Esophagus muscularis mucosa (tissue), 4 donors: ENCODE measurements around the gene TAC4. TPM values are rescaled to one million over a fixed set of nuclear protein-coding genes. Genes with fewer than 3 reads are reported as not detected.
A peak's percentile ranks its signal among the peaks of the same experiment; 100 is the strongest.
"Not testable (repeated sequence)": the region's sequence is repeated elsewhere in the genome, so short reads cannot be mapped to it uniquely, and the experiment has no call there.

Experiments
- DNase-seq: peaks from one replicate; pipeline ENCODE4 v3.0.0-alpha.2; 2017; ENCODE audit errors: extremely low spot score
- H3K27ac ChIP-seq, 4 donors: fragments of 200-600 bp; sonication (generic); replicated peaks in 1 of 4; 1 replicate in 3 of 4; 2 replicates in 1 of 4; pipeline ENCODE4 v1.5.1; 2016 to 2019; ENCODE audit warnings: mild to moderate bottlenecking in 1 of 4
- H3K27me3 ChIP-seq, 4 donors: fragments of 200-600 bp; sonication (generic); one replicate each; pipeline versions ENCODE4 v1.5.1 to v1.6.0; 2016 to 2019
- H3K36me3 ChIP-seq, 4 donors: fragments of 200-600 bp; sonication (generic); one replicate each; pipeline ENCODE4 v1.5.1; 2016 to 2019
- H3K4me1 ChIP-seq, 4 donors: fragments of 200-600 bp; sonication (generic); one replicate each; pipeline ENCODE4 v1.5.1; 2016 to 2019
- H3K4me3 ChIP-seq, 4 donors: fragments of 200-600 bp; sonication (generic); 1 replicate in 2 of 4; 2 replicates in 2 of 4; pipeline ENCODE4 v1.5.1; 2016 to 2019; ENCODE audit warnings: mild to moderate bottlenecking in 4 of 4, moderate library complexity in 1 of 4
- H3K9me3 ChIP-seq, 4 donors: fragments of 200-600 bp; sonication (generic); 1 replicate in 3 of 4; 2 replicates in 1 of 4; pipeline ENCODE4 v1.5.1; 2016 to 2019
- EP300 ChIP-seq: sonication (generic); formaldehyde crosslinking; IDR thresholded peaks from one replicate; pipeline ENCODE4 v1.6.1; 2017; ENCODE audit warnings: antibody characterized with exemption
- POLR2A ChIP-seq: fragments of 450-650 bp; IDR thresholded peaks from one replicate; pipeline ENCODE4 v1.6.1; 2017; ENCODE audit warnings: antibody characterized with exemption, moderate library complexity, mild to moderate bottlenecking, low read depth
- POLR2AphosphoS5 ChIP-seq, 2 donors: sonication (generic); formaldehyde crosslinking; IDR thresholded peaks; one replicate each; pipeline ENCODE4 v1.6.1; 2017; ENCODE audit warnings: antibody characterized with exemption in 2 of 2
- WGBS: methylation state at CpG from one replicate; pipeline ENCODE4 v1.1.5; 2018; 5-methylcytosine and 5-hydroxymethylcytosine counted together
- intact Hi-C: fragments of 100-400 bp; cut with DNase I; formaldehyde crosslinking; loops from one replicate; pipeline ENCODE4 v1.15.1; 2023
- total RNA-seq, 4 donors: library from RNA; depleted of rRNA; stranded (reverse); fragments of >200 nt; gene quantifications; one replicate each; pipeline versions ENCODE4 v1.1.0 to v1.2.1, GENCODE V29; 2016
- TF ChIP-seq, protein P1 (sequence below), 3 experiments: fragments of 200-600 bp in 2 of 3; fragments of 450-650 bp in 1 of 3; sonication (generic) in 2 of 3; IDR thresholded peaks; one replicate each; pipeline ENCODE4 v1.5.1; 2017 to 2019; ENCODE audit warnings: antibody characterized with exemption in 3 of 3, mild to moderate bottlenecking in 2 of 3, moderate library complexity in 1 of 3

Gene TAC4
- total RNA-seq, 4 donors from 2014 or later: not detected

DNA sequence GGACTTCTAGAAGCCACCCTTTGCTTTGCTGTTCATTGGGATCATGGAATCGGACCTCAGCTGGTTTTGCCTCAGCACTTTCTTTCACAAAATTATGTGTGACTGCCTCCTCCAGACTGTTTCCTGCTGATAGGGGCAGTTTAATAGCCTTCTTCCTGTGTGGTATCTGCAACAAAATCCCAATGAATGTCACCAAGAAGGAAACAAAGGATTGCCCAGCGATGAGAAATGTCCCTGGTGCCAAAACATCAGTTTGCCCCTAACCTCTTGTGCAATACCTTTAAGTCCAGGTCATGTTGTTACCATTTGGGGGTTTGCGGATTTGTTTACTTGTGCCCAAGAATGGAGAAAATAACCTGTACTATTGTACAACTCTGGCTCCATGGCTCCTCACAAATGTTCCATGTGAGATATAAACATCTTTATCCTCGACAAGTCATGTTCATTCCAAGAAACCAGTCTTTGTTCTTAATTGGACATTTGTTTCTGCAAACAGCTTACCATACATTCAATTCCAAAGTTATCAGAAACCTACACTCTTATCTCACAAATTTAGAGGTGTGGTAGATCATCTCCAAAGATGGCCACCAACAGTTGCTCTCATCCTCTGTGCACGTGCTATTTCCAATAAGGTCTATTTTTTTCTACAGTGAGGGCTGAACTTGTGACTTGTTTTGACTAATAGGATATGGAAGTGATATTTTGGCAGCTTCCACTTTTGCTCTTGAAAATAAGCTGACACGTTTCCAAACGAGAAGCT lies 14.8 kb downstream of the TAC4 start:
- peaks cover 5 to 75% (median 30%) of the 10 kb centered on the region in 4 donors for H3K36me3 ChIP-seq
- 71% methylated on average over 7 of the region's 7 CpGs for WGBS
- peak overlapping the region in 1 of 4 donors; percentile 0 for H3K27ac ChIP-seq
- intact Hi-C loops: no loop called here
- no peak for DNase-seq
- H3K4me3 ChIP-seq: no peak overlapping the region
- peaks cover 25 to 63% (median 45%) of the 10 kb centered on the region in 4 donors for H3K4me1 ChIP-seq
- H3K27me3 ChIP-seq: no peaks in the 10 kb centered on the region
- TF ChIP-seq POLR2A: no peak
- no peak for TF ChIP-seq EP300
- TF ChIP-seq POLR2AphosphoS5 (IDR thresholded peaks at IDR 0.05): peak; percentile 10 to 39
- TF ChIP-seq, protein P1, sequence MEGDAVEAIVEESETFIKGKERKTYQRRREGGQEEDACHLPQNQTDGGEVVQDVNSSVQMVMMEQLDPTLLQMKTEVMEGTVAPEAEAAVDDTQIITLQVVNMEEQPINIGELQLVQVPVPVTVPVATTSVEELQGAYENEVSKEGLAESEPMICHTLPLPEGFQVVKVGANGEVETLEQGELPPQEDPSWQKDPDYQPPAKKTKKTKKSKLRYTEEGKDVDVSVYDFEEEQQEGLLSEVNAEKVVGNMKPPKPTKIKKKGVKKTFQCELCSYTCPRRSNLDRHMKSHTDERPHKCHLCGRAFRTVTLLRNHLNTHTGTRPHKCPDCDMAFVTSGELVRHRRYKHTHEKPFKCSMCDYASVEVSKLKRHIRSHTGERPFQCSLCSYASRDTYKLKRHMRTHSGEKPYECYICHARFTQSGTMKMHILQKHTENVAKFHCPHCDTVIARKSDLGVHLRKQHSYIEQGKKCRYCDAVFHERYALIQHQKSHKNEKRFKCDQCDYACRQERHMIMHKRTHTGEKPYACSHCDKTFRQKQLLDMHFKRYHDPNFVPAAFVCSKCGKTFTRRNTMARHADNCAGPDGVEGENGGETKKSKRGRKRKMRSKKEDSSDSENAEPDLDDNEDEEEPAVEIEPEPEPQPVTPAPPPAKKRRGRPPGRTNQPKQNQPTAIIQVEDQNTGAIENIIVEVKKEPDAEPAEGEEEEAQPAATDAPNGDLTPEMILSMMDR (IDR thresholded peaks at IDR 0.05): no peak
- no peaks in the 10 kb centered on the region for H3K9me3 ChIP-seq

DNA sequence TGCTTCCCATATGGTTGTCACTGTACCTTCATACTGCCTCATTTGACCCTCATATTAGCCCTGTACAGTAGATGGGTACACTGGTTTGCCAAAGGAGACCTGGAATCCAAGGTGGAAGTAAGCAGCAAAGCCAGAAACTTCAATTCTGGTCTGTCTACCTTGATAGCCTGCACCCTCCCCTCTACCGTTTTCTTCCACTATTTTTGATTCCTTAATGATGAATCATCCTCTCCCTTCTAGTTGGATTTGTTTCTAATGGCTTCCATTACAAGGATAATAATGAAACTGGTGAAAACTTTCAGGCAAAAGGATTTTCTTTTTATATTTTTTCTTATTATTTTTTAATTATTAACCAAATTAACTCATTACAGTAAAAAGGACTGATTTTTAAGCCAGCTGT lies 17.3 kb downstream of the TAC4 start:
- H3K36me3 ChIP-seq: peaks cover 23 to 86% (median 48%) of the 10 kb centered on the region in 4 donors
- no peaks in the 10 kb centered on the region for H3K27me3 ChIP-seq
- H3K4me3 ChIP-seq: no peak overlapping the region
- H3K27ac ChIP-seq: no peak overlapping the region
- H3K9me3 ChIP-seq: no peaks in the 10 kb centered on the region
- H3K4me1 ChIP-seq: peaks cover 13 to 47% (median 37%) of the 10 kb centered on the region in 4 donors
- TF ChIP-seq EP300 (no peak), POLR2AphosphoS5 (IDR thresholded peaks at IDR 0.05) (no peak), POLR2A (no peak)
- TF ChIP-seq, protein P1 (IDR thresholded peaks at IDR 0.05): no peak
- 21% methylated on average over 1 of the region's 1 CpG for WGBS
- DNase-seq: no peak
- intact Hi-C loops: no loop called here

DNA sequence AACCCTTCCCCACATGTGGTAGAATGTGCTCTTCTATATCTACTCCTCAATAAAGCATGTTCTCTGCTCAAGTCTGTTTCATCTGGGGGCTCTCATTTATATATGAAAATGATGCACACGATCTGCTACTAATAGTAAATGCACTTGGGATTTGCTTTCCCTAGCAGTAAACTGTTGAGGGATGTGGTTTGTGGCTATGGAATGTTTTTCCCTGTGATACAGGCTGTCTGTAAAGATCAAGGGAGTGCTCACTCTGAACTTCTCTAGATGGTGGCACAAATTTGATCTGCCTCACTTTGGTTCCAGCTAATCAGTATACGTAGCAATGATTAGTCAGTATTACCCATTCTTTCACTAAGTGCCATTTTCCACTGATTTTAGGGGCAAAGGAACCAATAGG lies 18.8 kb downstream of the TAC4 start:
- Histone ChIP-seq H3K27ac (peak overlapping the region in 3 of 4 donors; percentile 9 to 18 (median 18)), H3K9me3 (no peaks in the 10 kb centered on the region), H3K4me3 (no peak overlapping the region), H3K27me3 (no peaks in the 10 kb centered on the region), H3K36me3 (peaks cover 28 to 88% (median 49%) of the 10 kb centered on the region in 4 donors), H3K4me1 (peaks cover 0 to 44% (median 31%) of the 10 kb centered on the region in 4 donors)
- no peak for DNase-seq
- intact Hi-C loops: no loop called here
- TF ChIP-seq, protein P1 (IDR thresholded peaks at IDR 0.05): no peak
- TF ChIP-seq EP300: no peak
- no peak for TF ChIP-seq POLR2AphosphoS5 (IDR thresholded peaks at IDR 0.05)
- TF ChIP-seq POLR2A: no peak
- WGBS: 95% methylated on average over 2 of the region's 2 CpGs

DNA sequence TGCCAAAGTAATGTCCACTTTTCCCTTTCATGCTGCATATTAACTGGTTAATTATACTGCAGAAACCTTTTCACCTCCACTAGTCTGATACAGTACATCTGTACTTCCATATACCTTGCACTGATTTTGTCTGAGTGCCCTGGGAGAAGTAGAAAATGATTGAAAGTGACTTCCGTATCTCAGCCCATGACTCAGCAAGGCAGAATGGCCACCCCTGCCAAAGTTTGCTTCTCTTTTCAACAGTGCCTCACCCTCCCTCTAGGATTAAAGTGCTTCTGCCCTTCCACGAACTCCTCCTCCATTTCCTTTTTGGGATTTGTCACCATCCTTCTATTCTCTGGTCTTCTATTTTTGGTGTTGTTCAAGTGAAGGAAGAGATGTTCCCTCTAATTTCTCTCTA lies 19.5 kb downstream of the TAC4 start:
- H3K27ac ChIP-seq: peak overlapping the region in 3 of 4 donors; percentile 18 to 33 (median 23)
- peak; percentile 17 to 18 for TF ChIP-seq POLR2AphosphoS5 (IDR thresholded peaks at IDR 0.05)
- H3K4me3 ChIP-seq, H3K9me3 ChIP-seq, H3K27me3 ChIP-seq, DNase-seq, intact Hi-C loops: not testable (repeated sequence)
- 17% methylated on average over 2 of the region's 2 CpGs for WGBS
- H3K36me3 ChIP-seq: peaks cover 31 to 88% (median 49%) of the 10 kb centered on the region in 4 donors
- H3K4me1 ChIP-seq: peaks cover 1 to 44% (median 34%) of the 10 kb centered on the region in 4 donors

DNA sequence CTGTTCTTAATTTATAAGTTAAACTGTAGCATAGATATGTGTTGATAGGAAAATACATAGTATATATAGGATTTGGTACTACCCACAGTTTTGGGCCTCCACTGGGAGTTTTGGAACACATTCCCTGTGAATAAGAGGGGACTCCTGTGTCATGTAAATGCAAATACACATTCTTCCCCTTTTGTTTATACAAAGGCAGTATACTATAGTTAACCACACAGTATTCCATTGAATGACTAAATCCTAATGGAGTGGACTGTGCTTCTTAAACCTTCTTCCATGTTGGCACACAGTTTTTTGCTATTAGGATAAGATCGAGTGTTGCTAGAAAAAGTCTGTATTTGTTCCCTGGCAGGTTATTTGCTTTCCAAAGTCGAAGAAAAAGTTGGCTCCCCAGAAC lies 22.2 kb downstream of the TAC4 start:
- WGBS: 49% methylated on average over 2 of the region's 2 CpGs
- no peak overlapping the region for H3K27ac ChIP-seq
- H3K36me3 ChIP-seq: peaks cover 38 to 89% (median 64%) of the 10 kb centered on the region in 4 donors
- intact Hi-C loops: no loop called here
- no peak for DNase-seq
- H3K27me3 ChIP-seq: no peaks in the 10 kb centered on the region
- TF ChIP-seq POLR2A (no peak), POLR2AphosphoS5 (IDR thresholded peaks at IDR 0.05) (no peak), EP300 (no peak)
- TF ChIP-seq, protein P1 (IDR thresholded peaks at IDR 0.05): no peak
- peaks cover 3 to 60% (median 55%) of the 10 kb centered on the region in 4 donors for H3K4me1 ChIP-seq
- H3K4me3 ChIP-seq: no peak overlapping the region
- no peaks in the 10 kb centered on the region for H3K9me3 ChIP-seq
